ENCODE data around the gene SORCS2.

SORCS2 gene

DNA sequence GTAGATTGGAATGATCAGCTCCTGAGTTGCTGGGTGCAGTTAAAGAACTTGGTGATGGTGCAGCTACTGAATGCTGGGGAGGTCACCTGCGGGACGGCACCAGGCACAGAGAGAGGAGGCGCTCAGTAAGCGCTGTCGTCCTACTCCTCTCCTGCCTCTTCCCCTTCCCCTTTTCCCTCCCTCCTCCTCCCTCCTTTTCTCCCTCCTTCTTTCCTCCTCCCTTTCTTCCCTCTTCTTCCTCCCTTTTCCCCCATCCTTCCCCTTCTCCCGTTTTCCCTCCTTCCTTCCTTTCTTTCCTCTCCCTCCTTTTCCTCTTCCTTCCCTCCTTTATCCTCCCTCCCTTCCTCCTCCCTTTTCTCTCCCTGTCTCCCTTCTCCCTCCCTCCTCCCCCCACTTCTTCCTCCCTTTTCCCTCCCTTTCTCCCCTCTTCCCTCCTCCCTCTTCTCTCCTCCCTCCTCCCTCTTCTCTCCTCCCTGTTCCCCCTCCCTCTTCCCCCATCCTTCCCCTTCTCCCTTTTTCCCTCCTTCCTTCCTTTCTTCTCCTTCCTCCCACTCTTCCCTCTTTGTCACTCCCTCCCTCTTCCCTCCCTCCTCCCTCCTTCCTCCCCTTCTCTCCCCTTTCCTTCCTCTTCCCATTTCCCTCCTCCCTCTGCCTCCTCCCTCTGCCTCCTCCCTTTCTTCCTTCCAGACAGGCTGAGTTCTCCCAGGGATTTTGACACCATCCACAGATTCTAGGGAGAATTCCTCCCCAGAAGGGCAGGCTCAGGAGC is 330.3 kb downstream of the SORCS2 start:
- no peak for DNase-seq

- DNase-seq: no peak
Observed at GRCh38 chr4:7523526-7523925, 331.2 kb downstream of the SORCS2 start.

DNA sequence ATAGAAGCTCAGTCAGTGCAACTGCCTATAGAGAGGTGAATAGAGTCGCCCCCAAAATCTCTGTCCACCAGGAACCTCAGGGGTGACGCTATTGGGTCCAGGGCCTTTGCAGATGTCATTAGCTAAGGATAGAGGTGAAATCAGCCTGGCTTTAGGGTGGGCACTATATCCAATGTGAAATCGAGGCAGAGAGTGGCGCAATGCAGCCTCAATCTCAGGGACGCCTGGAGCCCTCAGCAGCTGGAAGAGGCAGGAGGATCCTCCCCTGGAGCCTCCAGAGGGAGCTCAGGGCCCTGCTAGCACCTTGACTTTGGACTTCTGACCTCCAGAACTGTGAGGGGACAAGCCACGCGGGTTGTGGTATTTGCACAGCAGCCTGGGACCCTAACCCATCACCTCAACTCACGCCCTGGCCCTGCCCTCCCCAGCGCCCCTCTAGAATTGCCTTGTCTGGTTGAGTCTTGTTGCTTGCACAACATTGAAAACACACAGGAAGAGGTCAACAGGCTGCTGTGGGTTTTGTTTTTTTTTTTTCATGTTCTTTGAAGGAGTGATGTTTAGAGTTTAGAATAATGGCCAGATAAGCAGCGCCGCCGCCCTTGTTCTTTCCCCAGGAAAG is 331.8 kb downstream of the SORCS2 start:
- DNase-seq: no peak

DNA sequence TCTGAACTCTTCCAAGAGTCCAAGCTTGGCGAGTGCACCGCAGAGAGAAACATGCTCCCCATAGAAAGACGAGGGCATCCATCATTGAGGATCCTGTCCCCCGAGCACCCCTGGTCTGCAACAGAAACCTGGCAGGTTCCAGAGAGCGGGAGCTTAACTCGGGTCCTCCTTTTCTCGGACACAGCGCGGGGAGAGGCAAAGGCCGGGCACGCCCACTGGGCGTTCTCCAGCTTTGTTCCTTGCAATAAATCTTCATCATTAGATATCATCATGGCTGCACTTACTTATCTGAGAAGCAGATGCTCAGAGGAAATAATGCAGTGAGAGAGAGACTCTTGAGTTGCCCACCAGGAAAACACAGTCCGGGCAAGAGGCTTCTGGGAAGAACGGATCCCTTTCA is 332.5 kb downstream of the SORCS2 start:
- DNase-seq: no peak

DNA sequence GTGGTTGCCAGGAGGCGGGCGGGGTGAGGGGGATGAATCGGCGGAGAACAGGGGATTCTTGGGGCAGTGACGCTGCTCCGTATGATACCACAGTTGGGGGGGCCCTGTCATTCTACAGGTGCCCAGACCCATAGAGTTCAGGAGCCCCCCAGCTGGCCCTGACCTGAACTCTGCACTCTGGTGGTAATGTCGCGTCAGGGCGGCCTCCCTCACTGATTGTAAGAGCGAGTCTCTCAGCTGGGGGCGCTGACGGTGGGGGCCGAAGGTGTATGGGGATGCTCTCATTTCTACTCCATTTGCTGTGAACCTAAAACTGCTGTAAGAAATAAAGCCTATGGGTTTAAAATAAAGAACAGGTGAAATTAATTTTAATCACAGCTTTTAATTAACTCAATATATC is 334.2 kb downstream of the SORCS2 start:
- DNase-seq: no peak

- DNase-seq: no peak
Observed at GRCh38 chr4:7526929-7527535, 334.7 kb downstream of the SORCS2 start.

GRCh38 chr4:7529368-7530080 is 337.2 kb downstream of the SORCS2 start:
- DNase-seq: no peak

DNA sequence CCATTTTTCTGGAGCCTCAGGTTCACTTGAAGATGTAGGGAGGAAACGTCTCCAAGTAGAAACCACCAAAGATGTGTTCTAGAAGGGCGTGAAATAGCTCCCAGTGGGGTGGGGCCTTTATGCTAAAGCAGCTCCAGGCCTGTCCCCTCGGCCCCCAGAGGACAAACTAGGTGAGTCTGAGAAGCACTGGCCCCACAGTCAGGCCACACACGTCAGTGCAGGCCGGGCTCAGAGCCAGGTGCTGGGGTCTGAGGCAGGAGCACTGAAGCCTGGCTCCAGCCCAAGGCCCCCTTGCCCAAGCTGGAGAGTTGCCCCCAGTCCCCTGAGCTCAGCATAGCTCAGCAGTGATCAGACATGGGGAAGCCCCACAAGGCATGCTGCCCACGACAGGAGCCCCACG is 337.7 kb downstream of the SORCS2 start:
- no peak for DNase-seq

DNA sequence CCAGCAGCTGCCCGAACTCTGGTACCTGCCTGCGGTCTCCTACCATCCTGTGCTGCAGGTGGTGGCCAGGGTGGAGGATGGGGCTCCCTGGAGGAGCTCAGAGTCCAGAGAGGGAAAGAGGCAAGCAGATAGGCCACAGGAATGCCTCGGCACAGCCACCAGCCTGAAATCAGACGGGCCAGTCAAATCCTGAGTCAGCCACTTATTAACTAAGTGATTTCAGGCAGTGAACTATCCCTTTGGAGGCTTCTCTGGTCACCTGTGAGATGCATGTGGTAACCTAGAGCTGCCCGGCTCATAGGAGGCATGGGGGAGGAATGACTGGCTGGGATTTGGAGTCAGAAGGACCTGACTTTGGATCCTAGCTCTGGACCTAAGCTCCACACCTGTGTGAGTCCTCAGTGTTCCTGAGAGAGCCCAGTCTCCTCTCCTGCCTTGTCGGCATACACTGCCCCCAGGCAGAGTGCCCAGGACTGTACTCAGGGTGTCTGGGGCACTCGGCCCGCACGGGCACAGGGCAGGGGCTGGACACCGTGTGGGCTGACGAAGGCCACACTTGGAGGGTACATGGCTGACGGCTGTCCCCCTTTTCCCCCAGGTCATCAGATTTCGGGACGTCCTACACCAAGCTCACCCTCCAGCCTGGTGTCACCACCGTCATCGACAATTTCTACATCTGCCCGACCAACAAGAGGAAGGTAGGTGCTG is 338.7 kb downstream of the SORCS2 start:
- DNase-seq: no peak

DNA sequence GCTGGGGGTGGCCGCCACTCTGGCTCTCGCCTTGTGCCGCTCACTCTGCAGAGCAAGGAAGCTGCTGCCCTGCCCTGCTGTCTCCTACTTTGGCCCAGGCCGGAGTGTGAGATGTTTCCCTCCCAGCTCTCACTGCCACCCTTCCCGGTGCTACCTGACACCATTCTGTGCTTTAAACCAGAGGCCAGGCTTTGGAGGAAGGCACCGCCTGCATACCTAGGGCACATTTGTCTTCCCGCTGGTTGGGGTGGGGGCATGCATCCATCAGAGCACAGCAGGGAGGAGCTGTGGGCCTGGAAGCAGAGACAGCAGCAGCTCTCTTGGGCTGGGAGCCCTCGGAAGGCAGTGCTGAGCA is 339.3 kb downstream of the SORCS2 start:
- DNase-seq: no peak

GRCh38 chr4:7532043-7532442 is 339.7 kb downstream of the SORCS2 start:
- no peak for DNase-seq

DNA sequence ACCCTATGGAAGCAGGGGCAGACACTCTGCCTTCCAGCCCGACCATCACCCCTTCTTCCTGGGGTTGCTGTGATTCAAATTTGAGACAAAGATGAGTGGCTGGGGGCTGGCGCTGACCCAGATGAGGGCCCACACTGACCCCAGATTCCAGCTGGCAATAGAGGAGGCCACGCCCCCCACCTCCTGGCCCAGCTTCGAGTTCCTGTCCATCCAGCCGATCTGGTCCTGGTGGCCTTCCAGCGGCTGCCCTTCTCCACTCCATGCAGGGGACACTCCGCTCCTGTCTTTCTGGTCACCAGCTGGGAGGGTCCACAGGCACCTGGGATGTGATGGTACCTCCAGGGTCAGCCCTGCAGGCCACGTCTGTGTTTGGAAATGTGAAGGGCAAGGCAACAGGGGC is 340.9 kb downstream of the SORCS2 start:
- DNase-seq: no peak

- DNase-seq: no peak
Observed at GRCh38 chr4:7535094-7535493, 342.8 kb downstream of the SORCS2 start.

- DNase-seq: no peak
Observed at GRCh38 chr4:7535619-7536018, 343.3 kb downstream of the SORCS2 start.

GRCh38 chr4:7536876-7537275 is 344.5 kb downstream of the SORCS2 start:
- no peak for DNase-seq

DNA sequence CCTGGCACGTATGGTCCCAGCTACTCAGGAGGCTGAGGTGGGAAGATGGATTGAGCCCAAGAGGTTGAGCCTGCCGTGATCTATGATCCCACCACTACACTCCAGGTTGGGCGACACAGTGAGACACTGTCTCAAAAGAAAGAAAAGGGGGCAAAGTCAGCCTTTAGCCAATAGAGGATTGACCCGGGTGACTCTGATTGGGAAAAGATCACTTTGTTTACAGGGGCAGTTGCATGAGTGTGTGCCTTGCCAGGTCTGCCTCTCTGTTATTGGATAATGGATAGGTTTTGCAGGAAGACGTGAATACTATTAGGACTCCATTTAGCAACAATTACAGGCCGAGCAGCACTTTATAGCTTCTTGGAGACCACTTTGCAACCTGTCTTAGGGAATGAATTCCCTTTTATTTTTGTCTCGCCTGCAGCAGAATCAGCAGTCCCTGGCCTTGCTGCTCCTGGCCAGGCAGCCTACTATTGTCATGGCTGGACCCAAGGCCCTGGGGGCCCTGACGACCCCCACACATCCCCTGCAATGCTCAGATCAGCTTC is 345.6 kb downstream of the SORCS2 start:
- DNase-seq: no peak

DNA sequence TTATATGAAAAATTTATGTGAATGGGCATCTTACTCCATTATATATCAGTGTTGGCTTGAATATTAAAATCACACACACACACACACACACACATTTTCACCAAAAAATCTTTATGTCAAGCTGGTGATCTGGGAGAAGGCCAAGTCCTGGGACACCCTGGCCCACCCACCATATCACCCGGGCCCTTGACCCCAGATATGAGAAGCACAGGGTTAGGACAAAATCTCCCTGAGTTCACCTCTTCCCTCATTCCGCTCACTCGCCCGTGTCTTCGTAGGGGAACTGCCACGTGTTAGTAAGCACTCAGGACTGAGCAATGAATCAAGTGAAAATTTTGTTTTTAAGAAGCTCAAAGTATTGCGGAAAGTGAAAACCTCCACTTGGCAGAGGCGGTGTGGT is 346.2 kb downstream of the SORCS2 start:
- no peak for DNase-seq

DNA sequence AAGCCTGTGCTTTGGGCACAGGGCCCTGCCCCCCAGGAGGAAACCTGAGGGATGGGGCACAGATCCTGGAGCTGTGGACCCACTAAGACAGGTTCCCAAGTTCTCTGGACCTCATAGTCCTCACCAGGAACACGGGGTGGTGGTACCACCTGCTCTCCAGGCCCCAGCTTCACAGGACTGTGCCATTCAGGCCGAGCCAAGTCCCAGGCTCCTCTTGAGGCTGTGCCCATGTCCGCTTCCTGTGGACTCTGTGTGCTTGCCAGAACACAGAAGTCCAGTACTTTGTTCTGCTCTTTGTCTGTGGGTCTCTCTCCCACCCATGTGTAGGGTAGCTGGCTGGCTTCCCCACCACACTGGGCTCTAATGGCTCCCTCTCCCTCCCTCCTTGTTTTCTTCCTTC is 346.8 kb downstream of the SORCS2 start:
- DNase-seq: no peak

DNA sequence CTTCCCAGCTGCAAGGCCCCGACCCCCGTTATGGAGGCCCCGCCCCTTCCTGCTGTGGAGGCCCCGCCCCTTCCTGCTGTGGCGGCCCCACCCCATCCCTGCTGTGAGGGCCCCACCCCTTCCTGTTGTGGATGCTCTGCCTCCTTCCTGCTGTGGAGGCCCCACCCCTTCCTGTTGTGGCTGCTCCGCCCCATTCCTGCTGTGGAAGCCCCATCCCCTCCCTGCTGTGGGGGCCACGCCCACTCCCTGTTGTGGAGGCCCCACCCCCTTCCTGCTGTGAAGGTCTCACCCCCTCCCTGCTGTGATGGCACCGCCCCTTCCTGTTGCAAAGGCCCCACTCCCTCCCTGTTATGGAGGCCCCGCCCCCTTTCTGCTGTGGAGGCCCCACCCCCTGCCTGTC is 347.3 kb downstream of the SORCS2 start:
- DNase-seq: peak in 2 of 3 donors; percentile 10 to 11

DNA sequence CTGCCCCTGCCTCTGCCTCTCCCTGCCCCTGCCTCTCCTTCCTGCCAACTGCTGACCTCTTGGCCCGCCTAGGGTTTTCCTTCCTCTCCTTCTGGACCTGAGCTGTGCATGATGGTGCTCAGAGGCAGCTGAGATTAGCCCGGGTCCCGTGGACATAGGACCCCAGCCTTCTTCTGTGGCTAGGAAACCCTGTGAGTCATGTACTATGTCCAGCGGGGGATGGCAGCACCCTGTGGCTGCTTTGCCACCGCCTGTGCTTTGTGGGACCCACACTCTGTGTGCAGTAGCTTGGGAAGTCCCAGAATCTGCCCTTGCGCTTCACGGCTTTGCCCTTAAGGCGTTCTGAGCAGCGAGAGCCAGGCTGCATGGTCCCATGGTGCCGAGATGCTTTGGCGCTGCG is 347.9 kb downstream of the SORCS2 start:
- DNase-seq: no peak

- DNase-seq: no peak
Observed at GRCh38 chr4:7540654-7541413, 348.5 kb downstream of the SORCS2 start.

DNA sequence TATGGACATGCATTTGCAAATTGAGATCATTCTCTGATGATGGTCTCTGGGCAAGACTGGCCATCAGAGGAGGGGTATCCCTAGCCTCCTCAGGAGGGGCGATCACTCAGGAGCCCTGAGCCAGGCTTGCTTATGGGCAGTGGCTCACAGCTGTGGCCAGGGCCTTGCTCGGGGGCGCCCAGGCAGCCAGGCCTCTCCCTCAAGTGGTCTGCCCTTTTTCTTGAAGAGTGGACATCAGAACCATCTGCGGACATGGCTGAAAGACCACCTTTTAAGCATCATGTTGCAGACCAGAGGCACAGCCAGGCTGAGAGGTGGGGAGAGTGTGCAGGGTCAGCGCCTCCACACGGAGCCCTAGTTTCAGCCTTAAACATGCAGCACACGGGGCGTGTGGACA is 349.1 kb downstream of the SORCS2 start:
- DNase-seq: no peak

Data from suppressor macrophage treated with lipopolysaccharide for 1 hour (primary cell).